GM21381 (cell line): ENCODE results near the gene ZNF521.

ENCODE experiments used
- ATAC-seq: cut with Tn5 transposase; IDR thresholded peaks from one replicate; pipeline ENCODE4 v1.9.1; 2021; ENCODE audit warnings: mild to moderate bottlenecking, moderate library complexity; ENCODE audit not compliant: unreplicated experiment

The ZNF521 gene

DNA sequence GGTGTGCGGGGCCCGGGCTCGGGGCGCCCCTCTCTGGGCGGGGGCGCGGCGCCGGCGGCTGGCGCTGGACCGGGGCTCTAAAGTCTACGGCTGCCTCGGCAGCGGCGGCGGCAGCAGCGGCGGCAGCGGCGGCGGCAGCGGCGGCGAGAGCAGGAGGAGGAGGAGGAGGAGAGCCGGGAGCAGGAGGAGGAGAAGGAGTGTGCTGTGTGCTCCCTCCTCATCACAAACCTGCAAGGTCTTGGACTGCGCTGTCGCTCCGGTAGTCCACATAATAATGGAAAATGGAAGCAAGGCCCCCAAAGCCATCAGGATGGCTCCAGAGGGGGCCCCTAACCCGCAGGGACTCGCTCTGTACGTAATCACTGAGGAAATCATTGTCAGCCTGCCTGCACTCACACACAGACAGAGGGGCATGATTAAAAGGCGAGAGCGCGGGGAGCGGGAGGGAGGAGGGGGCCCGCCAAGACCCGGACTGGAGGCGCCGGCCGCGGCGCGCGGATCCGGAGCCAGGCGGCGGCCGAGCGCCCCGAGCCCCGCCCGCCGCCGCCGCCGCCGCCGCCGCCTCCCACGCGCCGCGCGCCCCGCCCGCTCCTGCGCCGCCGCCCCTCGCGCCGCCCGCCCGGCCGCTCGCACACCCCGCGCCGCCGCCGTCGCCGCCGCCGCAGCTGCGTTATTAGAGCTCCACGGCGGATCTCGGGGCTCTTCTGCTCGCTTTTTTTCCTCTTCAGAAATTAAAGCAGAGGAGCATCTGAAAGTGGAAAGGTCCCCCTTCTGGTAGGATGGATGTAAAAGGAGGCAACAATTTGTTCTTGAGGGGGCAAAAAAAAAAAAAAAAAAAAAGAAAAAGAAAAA lies at the start of gene ZNF521:
Gene ZNF521, minus strand, starts transcription at position 390 of the 852 bp plus-strand sequence. CDS start 1,220 bp downstream, outside the sequence.
- ATAC-seq = peak; percentile 74

DNA sequence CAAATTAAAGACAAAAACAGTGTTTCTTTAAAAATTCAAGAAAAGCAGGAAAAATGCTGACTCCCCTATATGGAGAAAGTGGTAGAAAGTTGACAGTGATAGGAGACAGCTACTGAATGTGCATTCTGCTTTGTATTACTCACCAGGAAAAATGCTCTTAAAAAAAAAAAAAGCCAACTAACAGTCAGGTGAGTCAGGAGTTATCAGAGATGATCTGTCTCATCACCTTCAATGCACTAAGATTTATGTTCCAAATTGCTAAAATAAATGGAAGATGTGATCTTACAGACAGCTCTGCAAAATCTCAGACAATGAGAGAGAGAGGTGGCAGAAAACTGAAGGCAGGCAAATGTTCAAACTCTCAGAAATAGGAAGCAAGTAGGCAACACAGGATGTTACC lies 47.6 kb upstream of the ZNF521 start:
- no peak for ATAC-seq

DNA sequence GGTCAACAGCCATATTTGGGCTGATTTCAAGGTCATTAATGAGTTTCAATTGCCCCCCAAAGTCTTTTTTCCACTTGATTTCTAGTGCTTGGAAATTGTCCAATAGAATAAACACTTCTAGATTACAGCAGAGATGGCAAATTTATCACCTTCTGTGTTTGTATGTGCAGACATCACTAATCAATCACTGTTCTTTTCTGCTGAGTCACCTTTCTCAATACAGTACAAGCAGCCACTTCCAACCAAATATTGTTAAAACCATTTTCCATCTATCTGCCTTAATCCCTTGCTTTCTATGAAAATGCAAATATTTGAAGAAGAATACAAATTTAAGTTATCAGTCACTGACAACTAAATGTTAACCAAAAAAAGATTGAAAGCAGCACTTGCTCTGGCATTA lies 40.2 kb upstream of the ZNF521 start:
- ATAC-seq = no peak

DNA sequence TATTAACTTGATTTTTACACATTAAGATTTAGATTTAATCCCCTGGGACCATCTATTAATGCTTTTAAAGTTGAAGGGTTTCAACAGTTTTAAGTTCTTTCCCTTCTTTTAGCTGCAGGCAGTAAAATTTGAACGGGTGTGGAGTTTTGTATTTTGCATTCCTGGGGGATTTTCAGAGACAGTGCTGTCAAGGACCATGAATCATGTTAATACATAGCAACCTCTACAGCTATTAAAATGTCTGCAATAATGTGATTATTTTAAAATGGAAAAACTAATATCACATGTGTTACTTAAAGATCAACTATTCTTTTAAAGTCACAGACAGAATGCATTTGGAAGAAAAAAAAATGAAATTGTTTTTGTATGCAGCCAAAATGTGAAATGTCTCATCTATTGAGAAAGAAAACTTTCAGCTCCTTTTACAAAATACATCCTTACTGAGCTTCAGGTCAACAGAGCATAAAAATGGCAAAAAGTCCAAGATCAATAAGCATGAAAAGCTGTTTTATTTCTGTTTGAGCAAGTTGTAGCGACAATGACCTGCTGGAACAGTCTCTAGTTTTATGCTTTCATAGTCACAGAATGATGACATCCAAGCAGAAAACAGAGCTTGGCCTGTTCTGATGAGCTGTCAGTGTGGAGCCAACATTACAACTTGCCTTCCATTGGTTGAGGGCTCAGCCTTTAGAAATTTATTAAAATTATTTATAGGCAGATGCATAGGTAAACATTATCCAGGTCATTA lies 21.6 kb upstream of the ZNF521 start:
- no peak for ATAC-seq

DNA sequence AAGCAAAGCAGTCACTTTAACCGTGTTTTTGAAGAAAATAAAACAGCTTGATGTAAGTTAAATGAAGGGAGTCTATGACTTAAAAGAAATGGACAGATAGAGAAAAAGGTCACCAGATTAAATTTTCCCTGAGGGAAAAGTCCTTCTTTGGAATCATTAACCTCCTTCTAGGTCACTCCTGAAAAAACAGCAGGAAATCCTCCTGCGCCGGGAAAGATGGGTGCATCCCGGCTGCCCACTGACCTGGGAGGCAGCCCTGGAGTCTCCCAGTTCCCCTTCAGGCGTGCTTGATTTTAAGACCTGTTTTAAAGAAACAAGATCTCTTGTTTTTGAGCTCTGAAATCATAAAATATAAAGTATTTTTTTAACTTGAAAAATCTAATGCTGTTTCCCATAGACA lies 18.4 kb upstream of the ZNF521 start:
- ATAC-seq = no peak

DNA sequence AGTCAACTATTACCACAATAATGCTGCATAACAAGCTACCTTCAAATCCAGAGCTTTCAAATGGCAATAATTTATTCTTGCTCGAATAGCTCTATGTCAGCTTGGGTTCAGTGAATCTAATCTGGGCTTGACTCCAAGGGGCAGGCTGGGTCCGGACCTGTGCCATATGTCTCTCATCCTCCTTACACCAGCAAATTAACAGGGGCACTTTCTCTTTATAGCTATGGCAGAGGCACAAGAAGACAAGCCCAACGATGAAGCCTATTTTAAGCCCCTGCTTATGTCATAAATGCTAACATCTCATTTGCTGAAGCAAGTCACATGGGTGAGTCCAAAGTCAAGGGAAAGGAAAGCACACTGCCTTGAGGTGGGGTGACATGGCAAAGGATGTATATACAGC lies 13.3 kb upstream of the ZNF521 start:
- no peak for ATAC-seq

DNA sequence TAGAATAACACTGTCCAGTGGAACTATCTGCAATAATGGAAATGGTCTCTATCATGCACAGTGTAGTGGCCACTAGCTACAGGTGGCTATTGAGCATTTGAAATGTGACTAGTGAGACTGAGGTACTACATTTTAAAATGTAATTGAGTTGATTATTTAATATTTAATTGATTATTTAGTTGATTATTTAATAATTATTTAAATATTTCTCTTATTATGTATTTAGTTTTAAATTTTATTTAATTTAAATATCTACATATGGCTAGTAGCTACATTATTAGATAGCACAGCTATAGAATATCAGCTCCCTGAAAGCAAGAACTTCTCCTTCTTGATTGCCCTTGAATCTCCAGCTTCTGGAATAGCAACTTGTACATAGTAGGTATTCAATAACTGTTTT lies 12.8 kb upstream of the ZNF521 start:
- ATAC-seq = no peak

DNA sequence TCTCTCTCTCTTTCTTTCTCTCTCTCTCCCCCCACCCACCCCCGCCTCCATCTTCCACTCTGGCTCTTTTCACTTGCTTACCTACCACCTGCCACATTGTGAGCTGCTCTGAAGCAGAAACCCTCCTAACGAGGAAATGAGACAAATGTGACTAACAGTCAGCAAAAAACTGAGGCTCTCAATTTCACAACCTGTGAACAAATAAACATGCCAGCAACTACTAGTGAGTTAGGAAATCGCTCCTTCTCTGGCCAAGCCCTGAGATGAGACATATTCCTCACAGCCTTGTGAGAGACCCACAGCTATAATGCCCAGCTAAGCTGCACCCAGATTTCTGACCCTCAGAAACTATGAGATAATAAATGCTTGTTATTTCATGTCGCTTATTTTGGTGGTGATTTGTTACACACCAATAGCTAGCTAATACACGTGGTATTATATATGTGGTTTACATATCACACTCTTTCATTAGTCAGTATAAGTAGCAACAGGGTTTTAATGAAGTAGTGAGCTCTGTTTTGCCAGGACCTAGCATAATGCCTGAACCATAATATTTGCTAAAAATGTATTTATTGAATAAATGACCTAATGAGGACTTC lies 8.4 kb upstream of the ZNF521 start:
- ATAC-seq = no peak

DNA sequence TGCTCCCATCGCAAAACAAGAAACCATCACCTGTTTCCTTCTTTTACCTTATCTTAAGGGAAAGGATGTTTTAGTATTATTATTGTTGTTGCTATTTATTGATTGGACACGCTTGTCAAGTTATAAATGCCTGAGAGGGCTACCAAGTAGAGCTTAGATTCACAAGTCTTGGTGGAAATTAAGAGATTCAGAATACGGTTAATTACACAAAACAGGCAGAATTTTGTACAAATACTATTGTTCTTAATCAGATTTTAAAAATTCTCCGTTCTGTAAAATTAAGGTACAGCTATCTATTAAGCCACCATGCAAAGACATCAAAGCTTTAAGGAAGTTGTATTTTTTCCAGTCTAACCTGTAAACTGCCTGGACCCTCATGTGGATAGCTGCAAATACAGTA lies 1.1 kb upstream of the ZNF521 start:
- no peak for ATAC-seq

DNA sequence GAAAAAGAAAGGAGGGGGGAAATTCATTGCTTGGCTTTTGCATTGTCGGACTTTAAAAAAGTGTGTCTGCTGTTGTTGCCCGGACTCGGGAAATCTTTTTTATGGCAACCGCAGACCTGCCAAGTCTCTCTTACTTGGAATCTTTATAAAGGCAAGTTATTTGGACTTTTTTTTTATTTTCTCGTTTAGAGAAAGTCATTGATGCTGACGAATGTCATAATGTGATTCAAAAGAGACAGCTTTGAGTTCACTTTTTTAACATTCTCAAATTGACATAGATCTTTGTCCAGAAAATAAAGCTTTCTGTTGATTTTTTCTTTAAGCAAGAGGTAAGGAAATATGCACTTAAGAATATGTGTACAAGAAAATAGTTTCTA lies 651 bp upstream of the ZNF521 start:
- no peak for ATAC-seq

DNA sequence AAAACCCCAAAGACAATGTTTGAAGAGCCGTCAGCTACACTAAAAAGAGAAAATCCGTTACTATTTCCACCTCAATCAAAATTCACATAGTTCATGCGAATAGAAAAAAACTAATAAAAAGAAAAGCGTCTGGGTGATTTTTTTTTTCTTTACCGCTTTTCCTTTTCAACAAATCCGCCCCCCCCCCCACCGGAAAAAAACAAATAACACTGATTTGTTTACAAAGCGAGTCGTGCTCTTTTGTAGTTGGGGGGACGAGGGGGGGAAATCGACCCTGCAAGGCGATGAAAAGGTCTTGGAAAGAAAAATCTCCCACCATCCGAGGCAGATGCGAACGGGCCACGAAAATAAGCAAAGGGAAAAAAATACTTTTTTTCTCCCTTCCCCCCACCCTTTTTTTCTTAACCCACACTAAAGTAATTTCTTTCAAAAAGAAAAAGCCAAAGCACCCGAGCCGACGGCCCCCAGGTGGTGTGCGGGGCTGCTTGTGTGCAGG lies 638 bp downstream of the ZNF521 start:
- no peak for ATAC-seq

DNA sequence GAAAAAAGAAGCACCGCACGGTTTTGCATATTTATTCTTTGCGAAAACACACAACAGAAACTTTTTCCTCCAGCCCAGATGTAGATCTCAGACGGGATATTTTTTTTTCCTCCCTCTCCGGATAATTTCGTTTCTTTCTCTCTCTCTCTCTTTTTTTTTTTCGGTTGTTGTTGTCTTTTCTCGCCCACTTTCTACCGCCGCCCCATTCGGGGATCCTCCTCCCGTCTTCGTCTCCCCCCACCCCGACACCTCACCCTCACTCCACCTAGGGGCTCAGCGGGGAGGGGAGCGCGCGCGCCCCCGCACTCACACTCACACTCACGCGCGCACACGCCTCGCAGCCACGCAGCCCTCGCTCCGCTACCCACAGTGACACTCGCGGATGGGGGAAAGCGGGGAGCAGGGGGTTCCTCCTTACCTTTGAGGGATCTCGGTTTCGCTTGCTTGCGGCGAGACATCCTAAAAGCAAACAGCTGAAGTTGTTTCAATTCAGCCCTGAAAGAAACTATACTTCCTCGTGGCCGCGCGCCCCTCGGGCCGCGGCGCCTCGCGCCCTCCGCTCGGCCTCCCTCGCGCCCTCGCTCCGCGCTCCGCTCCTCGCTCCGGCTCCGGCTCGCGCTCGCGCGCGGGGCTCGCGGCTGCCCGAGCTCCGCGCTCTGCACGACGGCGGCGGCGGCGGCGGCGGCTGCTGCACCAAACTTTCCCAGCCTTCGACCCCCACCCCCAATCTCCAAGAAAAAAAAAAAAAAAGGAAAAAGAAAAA lies 1.3 kb downstream of the ZNF521 start:
- no peak for ATAC-seq

DNA sequence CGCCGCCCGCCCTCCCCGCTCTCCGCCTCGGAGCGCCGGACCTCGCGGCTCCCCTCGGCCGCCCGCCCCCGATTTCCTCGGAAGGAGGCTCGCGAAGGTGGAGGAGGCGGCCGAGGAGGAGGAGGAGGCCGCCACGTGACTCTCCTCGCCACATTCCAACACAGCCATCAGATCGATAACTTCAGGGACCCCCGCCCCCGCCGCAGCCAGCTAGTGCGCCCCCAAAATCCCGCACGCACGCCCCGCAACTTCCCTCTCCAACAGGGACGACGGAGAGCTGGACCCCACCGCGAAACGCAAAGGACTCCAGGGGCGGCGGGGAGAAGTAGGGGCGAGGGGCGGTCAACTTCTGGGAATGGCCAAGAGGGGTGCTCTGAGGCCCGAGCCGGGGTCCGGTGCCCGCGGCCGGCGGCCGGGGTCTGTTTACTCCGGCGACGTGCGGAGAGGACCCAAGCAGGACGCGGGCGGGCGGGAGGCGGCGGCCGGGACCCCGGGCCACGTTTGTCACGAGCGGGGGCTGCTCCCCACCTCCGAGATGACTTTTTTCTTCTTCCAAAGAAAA lies 2.0 kb downstream of the ZNF521 start:
- no peak for ATAC-seq

DNA sequence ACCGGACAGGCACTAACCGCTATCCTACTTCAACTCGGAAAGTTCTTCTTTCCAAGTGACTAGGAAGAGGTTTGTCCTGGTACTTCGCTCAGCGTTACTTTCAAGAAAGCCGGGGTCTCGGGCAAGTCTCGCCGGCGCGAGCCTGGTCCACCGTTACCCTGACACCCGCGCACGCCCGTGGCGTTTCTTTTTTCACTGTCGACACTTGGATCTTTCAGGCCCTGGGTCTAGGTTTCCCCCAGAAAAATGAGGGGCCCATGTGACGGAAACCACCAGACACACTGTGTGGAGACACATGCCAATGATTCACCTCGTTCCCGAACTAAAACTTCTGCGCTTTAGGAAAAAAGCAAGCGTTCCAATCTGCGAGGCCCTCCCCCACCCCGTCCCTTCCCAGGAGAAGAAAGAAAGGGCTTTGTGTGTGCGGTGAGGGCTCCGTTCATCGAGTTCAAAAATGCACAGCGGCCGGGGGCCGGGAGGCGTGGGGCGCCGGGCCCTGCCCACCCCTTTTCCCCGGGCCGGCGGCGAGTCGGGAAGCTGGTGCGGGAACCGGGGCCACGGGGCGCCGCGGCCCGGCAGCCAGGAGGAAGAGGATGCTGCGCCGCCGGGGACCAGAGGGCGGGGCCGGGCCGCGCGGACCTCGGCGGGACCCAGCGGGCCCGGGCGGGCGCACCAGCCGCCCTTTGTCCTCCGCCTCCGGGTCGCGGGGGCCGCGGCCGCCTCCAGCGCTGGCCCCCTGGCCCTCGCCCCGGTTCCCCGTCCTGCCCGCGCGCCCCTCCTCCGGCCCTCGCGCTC lies 2.6 kb downstream of the ZNF521 start:
- ATAC-seq = no peak

DNA sequence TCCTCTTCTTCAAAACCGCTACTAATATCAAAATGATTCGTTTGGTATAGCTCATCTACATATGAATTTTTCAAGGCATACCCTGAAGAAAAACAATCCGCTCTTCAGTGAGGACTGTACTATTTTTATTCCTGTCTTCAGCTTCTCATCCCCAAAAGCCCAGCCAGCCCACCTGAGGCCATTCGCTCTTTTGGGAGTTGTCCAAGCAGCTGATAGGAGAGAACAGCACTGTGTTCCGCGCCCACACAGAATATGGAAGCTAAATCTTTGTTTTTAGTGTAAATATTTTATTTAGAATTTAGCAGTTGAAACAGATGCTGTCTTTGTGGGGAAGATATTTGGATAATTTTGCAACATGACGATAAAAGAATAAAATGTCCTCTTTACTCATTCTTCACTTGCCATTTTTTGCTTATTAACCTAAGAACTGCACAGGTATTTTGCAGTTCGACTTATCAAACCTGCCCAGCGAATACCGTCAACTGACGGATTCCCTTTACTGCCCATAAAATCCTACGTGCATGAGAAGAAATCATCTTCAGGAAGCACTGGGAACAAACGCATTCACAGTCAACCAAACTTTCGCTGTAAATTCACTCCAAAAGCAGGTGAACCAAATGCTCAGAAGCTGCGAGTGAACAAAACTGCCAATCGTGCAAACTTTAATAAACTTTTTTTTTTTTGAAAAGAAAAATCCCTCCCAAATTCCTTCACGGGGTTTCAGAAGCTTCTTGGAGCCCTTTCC lies 3.4 kb downstream of the ZNF521 start:
- no peak for ATAC-seq

DNA sequence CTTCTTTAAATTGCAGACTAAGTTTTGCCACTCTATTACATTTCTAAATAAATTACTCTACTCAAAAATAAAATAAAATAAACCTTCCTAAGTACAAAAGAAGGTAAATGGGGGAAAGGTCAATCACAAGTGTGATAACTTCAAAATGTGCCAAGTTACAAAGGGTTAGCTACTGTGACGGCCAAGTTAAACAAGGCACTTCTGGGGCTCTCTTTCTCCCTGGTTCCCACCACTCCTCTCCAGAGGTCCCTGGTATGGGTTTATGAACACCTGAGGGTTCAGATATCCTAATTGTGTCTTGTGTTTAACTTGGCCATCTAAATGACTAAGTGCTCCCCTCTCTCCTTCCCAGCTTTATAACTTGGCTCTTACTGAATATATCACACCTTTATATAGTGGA lies 5.4 kb downstream of the ZNF521 start:
- ATAC-seq = no peak

DNA sequence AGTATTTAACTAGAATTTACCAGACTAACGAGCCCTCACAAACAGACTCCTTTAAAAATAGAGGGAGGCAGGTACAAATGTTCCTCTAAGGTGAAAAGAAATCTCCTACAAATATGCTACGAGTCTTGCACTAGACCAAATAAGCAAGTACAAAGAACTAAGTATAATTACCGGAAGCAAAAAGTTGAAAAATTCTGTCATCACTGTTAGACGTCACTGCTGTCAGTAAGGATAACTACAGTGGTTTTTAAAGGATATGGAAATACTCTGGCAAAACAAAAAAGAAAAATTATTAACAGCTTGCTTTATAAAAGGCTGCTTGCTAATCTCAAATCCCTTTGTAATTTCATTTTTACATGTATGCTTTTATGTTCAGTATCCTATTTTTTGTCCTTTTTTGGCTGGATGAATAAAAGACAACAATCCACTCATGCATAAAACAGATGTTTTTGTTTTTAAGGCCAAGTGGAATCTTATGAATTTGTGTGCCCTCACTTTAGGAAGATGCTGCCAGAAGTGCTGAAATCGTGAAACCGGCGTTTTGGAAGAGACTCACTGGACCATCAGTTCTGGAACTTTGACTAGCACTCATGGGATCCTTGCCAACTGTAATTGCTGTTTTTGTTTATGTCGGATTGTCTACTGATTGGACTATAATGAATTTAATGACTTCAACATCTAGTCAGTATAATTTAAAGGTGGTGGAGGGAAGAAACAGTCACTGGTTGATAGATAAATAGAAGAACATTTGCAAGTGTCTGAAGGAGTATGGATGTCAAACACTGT lies 6.7 kb downstream of the ZNF521 start:
- no peak for ATAC-seq

DNA sequence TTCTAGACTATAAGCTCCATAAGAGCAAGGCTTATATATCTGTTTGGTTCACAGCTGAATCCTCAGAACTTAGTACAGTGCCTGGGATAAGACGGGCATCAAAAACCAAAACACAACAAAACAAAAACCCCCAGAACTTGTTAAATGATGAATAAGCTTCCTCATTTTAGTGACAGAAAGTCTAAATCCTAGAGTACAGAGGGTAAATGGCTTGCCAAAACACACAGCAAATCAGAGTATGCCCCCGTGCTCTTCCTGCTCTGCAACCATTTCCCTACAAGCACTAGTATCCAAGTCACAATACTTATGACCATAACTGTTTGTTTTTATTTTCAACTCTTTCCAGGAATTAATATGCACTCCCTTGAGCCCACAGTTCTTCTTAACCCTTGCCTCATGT lies 10.1 kb downstream of the ZNF521 start:
- ATAC-seq = no peak
